Thoracic aorta (tissue), 2 donors: ENCODE measurements around the gene XXYLT1. TPM values are rescaled to one million over a fixed set of nuclear protein-coding genes. Genes with fewer than 3 reads are reported as not detected.

Experiments
- ATAC-seq: fragments of 150-250 bp; one replicate; pipeline ENCODE4 v1.8.0; 2017; ENCODE audit warnings: low read depth; ENCODE audit not compliant: insufficient number of reproducible peaks, low FRiP score
- DNase-seq: peaks from one replicate; pipeline ENCODE4 v3.0.0-alpha.2; 2020; ENCODE audit warnings: low spot score
- H3K27ac ChIP-seq, 2 donors: fragments of 200-600 bp; sonication (generic); 1 replicate in 1 of 2; 2 replicates in 1 of 2; pipeline ENCODE4 v1.5.1; 2016; ENCODE audit warnings: mild to moderate bottlenecking in 2 of 2, moderate library complexity in 2 of 2
- H3K27me3 ChIP-seq: fragments of 200-600 bp; sonication (generic); replicated peaks from 2 replicates; pipeline ENCODE4 v1.6.0; 2016; ENCODE audit warnings: mild to moderate bottlenecking; ENCODE audit not compliant: insufficient read depth
- H3K36me3 ChIP-seq: fragments of 200-600 bp; sonication (generic); one replicate; pipeline ENCODE4 v1.5.1; 2016
- H3K4me1 ChIP-seq, 2 donors: fragments of 200-600 bp; sonication (generic); 1 replicate in 1 of 2; 2 replicates in 1 of 2; pipeline versions ENCODE4 v1.5.1 to v1.6.0; 2016; ENCODE audit warnings: low read depth in 2 of 2, mild to moderate bottlenecking in 1 of 2; ENCODE audit not compliant: control insufficient read depth in 1 of 2
- H3K4me3 ChIP-seq: fragments of 200-600 bp; sonication (generic); 2 replicates; pipeline ENCODE4 v1.5.1; 2016; ENCODE audit warnings: mild to moderate bottlenecking
- H3K9me3 ChIP-seq: fragments of 200-600 bp; sonication (generic); 2 replicates; pipeline ENCODE4 v1.5.1; 2016
- total RNA-seq, 2 donors: library from RNA; depleted of rRNA; stranded (reverse); fragments of >200 nt; gene quantifications; one replicate each; pipeline versions ENCODE4 v1.1.0 to v1.2.3, GENCODE V29; 2016
- TF ChIP-seq, protein P1 (sequence below): fragments of 200-600 bp; sonication (generic); IDR thresholded peaks from one replicate; pipeline ENCODE4 v1.5.1; 2019; ENCODE audit warnings: antibody characterized with exemption

XXYLT1 gene
- total RNA-seq, 2 donors from 2014 or later: 17.7 to 21.2 TPM

DNA sequence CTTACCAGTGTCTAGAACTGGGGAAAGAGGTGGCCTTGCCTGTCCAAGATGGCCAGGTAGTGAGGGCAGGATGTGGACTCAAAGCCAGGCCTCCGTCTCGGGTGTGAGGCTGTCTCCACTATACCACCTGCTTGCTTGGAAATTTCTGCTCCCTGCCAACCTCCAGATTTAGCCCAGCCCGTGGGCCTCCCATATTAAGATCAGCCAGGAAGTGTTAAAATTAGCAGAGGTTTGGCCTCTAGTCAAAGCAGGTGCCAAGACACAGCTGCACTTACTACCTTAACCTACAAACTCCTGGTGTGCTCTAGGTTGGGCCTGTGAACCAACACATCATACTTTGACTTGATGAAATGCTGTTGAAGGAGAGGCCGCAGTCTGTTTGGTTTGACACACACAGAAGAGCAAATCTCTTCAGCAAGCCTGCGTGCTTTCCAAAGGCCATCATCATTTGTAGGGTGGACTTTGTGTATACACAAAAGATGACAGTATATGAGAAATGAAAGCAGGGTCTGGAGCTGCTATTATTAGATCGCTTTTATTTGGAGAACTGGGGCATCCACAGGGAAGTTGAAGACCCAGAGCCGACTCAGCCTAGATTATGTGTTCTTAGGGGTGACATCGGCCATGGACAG lies 206.5 kb downstream of the XXYLT1 start:
- H3K4me3 ChIP-seq: no peak overlapping the region
- H3K27me3 ChIP-seq: no peaks in the 10 kb centered on the region
- peaks cover 2% of the 10 kb centered on the region for H3K36me3 ChIP-seq
- ATAC-seq (no peak), DNase-seq (no peak)
- TF ChIP-seq, protein P1, sequence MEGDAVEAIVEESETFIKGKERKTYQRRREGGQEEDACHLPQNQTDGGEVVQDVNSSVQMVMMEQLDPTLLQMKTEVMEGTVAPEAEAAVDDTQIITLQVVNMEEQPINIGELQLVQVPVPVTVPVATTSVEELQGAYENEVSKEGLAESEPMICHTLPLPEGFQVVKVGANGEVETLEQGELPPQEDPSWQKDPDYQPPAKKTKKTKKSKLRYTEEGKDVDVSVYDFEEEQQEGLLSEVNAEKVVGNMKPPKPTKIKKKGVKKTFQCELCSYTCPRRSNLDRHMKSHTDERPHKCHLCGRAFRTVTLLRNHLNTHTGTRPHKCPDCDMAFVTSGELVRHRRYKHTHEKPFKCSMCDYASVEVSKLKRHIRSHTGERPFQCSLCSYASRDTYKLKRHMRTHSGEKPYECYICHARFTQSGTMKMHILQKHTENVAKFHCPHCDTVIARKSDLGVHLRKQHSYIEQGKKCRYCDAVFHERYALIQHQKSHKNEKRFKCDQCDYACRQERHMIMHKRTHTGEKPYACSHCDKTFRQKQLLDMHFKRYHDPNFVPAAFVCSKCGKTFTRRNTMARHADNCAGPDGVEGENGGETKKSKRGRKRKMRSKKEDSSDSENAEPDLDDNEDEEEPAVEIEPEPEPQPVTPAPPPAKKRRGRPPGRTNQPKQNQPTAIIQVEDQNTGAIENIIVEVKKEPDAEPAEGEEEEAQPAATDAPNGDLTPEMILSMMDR: no peak
- H3K9me3 ChIP-seq: no peaks in the 10 kb centered on the region
- H3K4me1 ChIP-seq: peaks cover 0 to 6% of the 10 kb centered on the region in 2 donors
- H3K27ac ChIP-seq: no peak overlapping the region

- Histone ChIP-seq H3K4me3 (no peak overlapping the region), H3K9me3 (no peaks in the 10 kb centered on the region), H3K27ac (no peak overlapping the region), H3K36me3 (no peaks in the 10 kb centered on the region), H3K27me3 (no peaks in the 10 kb centered on the region), H3K4me1 (peaks cover 0 to 6% of the 10 kb centered on the region in 2 donors)
- DNase-seq (no peak), ATAC-seq (no peak)
- TF ChIP-seq, protein P1: no peak
These were observed 207.3 kb downstream of the XXYLT1 start for GRCh38 chr3:195063581-195064193.

DNA sequence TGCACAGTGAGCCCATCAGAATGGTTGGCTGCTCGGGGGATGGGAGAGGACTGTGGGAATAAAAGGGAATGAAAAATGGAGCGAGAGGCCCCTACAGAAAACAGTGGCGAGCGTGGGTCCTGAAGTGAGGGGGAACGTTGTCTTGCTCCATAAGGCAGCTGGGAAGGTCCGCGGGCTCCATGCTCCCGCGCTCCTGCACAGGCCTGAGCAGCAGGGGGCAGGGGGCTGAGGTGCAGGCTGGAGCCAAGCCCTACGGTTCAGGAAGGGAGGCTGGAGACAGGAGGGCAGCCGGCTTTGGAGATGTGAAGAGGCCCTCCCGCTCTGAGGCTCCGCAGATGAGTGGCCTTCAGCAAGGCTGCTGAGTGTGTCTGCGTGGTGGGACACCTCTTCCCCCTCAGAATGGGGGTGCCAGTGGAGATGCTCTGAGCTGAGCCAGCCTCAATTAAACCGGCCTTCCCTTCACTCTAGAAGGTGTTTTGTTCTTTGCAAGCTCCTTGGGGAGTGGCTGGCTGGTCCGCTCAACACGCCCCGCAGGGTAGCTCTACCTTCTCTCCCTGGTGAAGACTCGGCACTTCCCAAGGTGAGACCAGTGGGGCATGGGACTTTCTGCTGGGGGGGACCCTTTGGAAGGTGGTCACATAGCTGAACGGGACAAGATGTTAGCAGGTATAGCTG lies 208.0 kb downstream of the XXYLT1 start:
- DNase-seq (no peak), ATAC-seq (no peak)
- Histone ChIP-seq H3K27ac (no peak overlapping the region), H3K9me3 (no peaks in the 10 kb centered on the region), H3K36me3 (no peaks in the 10 kb centered on the region), H3K4me1 (peaks cover 0 to 6% of the 10 kb centered on the region in 2 donors), H3K4me3 (no peak overlapping the region), H3K27me3 (no peaks in the 10 kb centered on the region)
- TF ChIP-seq, protein P1: no peak

DNA sequence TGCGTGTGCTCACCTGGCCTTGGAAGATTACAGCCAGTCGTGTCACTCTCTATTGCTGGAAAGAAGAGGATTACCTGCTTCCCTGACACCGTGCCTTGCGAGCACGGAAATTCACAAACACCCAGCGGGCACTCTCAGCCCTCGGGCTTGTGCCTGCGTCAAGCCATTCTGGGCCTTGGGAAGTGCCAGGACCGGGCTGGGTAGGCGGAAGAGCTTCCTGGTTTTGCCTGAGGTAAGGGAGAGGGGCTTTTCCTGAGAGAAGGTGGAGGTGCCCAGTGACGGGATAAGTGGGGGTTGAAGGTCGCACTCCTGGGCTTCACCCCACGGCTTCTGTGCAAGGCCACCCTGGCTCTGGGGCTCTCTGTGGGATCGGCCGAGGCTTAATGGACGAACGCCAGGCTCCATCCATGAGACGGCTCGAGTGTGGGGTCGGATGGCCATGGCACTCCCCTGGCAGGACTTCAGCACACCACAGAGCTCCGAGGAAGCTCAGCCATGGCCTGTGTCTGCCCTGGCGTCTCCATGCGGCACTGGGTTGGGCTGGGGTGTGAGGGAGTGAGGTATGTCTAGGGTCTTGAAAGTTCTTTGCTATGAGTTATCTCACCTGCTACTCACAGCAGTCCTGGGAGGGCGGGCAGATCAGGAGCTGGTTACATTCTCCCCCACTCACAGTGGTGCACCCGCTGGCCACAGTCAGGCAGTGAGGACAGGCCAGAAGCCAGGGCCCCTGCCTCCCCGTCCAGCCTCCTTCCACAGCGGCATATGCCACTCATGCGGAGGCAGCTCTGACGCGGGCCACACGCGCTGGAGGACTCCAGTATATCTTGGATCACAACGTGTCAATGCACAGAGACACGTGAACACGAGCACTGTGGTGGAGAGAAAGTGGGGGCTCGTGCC lies 209.0 kb downstream of the XXYLT1 start:
- DNase-seq: no peak
- Histone ChIP-seq H3K4me1 (peaks cover 0 to 6% of the 10 kb centered on the region in 2 donors), H3K36me3 (no peaks in the 10 kb centered on the region), H3K27ac (no peak overlapping the region), H3K9me3 (no peaks in the 10 kb centered on the region), H3K4me3 (no peak overlapping the region), H3K27me3 (no peaks in the 10 kb centered on the region)
- ATAC-seq: no peak
- TF ChIP-seq, protein P1: no peak
